Measurements from ENCODE around the gene LHX4.

The LHX4 gene

DNA sequence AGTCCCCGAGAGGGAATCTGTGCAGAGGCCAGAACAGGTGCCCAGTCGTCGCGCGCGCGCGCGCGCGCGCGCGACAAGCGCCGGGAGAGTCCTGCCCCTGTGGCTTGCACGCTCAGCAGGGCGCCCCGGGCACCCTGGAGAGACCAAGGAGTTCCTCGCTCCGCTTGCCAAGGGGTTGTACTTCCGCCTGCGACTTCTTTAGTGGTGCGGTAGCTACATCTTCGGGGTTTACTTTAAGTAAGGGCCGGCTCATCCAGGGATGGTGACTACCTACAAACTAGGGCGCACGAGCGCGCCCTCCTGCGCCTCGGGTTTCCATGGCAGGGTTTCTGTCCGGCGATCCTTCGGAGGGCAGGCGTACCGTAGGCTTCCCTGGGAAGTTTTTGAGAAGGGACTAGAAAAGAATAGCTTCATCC is 1.4 kb downstream of the LHX4 start:
- H3K4me3 ChIP-seq (ENCODE audit: low read depth, low read length) = peak overlapping the region; percentile 67
- TF ChIP-seq, protein P1, sequence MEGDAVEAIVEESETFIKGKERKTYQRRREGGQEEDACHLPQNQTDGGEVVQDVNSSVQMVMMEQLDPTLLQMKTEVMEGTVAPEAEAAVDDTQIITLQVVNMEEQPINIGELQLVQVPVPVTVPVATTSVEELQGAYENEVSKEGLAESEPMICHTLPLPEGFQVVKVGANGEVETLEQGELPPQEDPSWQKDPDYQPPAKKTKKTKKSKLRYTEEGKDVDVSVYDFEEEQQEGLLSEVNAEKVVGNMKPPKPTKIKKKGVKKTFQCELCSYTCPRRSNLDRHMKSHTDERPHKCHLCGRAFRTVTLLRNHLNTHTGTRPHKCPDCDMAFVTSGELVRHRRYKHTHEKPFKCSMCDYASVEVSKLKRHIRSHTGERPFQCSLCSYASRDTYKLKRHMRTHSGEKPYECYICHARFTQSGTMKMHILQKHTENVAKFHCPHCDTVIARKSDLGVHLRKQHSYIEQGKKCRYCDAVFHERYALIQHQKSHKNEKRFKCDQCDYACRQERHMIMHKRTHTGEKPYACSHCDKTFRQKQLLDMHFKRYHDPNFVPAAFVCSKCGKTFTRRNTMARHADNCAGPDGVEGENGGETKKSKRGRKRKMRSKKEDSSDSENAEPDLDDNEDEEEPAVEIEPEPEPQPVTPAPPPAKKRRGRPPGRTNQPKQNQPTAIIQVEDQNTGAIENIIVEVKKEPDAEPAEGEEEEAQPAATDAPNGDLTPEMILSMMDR (IDR thresholded peaks at IDR 0.05; ENCODE audit: low read depth, low read length, missing control alignments) = peak; percentile 12
- peak; percentile 5 for DNase-seq (ENCODE audit: low read depth)

DNA sequence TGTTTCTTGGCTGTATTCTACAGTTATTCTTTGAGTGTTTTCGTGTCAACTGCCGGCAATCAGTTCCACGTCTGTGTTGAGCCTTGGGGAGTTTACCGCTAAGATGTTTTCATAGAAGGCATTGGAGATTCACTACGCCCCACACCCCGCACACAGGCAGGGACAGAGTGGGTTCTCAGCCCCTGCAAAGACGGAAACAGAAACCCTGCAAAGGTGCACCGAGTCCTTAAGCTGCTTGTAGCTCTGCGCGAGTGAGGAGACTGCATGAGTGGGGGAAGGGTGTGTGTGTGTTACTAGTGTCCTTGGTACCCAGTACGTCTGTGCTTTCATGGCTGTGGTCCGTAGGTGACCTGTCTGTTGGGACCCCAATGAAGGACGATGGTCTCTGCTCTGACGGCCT is 1.9 kb downstream of the LHX4 start:
- no peak overlapping the region; the same call in 1 of the 2 replicates for H3K4me3 ChIP-seq (ENCODE audit: low read depth, low read length)
- no peak for DNase-seq (ENCODE audit: low read depth)
- TF ChIP-seq, protein P1 (IDR thresholded peaks at IDR 0.05; ENCODE audit: low read depth, low read length, missing control alignments) = no peak

DNA sequence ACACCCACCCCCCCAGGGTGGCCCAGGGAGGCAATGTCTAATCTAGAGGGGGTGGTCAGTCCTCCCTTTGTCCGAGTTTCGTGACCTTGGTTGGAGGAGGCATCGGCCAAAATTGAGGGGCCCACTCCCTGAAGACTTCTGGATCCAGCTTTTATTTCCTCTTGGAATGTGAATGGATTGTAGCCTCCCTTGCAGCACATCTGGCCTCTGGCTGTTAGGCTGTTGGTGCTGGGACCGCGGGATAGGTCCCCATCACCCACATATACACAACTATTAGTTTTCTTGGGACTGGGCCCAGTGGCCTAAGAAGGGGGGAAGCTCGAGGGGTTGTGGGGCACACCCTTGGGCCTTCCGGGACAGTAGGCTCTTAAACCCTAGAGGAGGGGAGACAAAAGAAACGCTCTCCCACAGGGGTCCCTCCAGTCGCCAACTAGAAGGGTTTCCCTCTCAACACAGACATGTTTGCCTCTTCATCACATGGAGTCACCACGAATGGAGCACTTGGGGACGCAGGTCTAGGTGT is 2.5 kb downstream of the LHX4 start:
- DNase-seq (ENCODE audit: low read depth) = no peak
- no peak overlapping the region for H3K4me3 ChIP-seq (ENCODE audit: low read depth, low read length)

DNA sequence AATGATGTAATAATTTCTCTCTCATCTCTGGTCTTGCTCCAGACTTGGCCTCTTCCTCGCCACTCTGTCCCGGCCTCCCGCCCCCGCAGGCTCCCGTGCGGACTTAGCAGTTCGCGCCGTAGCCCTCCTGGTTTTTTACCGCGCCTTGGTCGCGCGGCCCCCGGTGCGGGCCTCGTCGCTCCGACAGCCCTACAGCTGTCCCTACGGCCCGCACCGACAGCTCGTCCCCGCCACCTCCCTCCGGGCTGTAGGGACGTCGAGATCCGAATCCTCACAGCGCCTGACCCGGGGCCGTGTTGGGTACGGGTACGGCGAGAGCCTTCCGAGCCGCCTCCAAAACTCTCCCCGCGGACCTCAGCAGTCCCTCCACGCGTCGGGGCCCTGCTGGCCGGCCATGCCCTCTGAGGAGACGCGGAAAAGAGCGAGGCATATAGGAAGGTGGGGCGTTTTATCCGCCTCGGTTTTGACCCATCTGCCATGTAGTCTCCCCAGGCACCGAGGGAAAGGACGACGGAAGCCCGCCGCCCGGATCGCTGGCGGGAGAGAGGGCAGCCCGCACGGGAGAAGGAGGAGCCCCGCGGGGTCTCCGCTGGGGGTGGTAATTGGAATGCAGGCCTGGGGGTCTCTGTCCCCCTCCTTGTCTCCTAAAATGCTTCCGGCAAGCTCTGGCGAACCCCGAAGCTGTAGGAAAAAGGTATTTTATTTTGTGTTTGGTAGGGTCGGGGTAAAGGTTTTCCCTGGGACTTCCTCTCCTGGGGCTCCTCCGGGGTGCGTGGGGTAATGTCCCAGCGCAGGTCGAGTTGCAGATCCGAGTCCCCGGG is 3.3 kb downstream of the LHX4 start:
- no peak overlapping the region for H3K4me3 ChIP-seq (ENCODE audit: low read depth, low read length)
- DNase-seq (ENCODE audit: low read depth) = no peak
- TF ChIP-seq, protein P1 (IDR thresholded peaks at IDR 0.05; ENCODE audit: low read depth, low read length, missing control alignments) = no peak

More for the DNA sequence above, 2.5 kb downstream of the LHX4 start:
- TF ChIP-seq, protein P1 (IDR thresholded peaks at IDR 0.05; ENCODE audit: low read depth, low read length, missing control alignments) = no peak

DNA sequence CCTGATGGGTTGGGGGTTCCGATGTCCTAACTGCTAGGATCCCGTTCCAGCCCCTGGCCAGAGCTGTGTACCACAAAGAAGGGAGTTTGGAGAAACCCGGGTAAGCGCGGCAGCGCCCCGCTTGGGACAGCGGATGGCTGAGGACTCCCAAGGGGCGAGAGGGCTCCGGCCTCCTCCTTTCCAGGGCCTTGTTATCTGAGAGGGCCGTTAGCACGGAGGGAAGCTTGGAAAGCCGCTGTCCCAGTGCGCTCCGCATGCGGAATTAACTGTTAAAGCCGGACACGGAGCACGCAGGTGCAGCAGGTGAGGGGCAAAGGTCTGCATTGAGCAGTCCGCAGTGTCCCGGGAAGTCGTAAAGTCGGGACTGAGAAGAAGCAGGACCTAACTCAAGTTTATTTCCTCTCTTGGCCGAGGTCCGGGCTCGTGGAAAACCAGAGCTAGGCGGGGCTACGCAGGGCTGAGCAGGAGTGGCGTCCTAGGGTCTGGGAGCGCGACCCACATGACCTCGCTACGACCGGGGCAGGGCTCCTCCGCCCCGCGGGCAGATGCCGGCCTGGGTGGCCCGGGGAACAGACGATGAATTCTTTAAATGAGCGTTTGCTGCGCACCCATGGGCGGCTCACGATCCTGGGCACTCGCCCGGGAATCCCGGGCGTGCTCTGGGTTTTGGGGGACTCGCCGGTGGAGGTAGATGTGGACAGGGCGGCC is 4.5 kb downstream of the LHX4 start:
- no peak overlapping the region for H3K4me3 ChIP-seq (ENCODE audit: low read depth, low read length)
- DNase-seq (ENCODE audit: low read depth) = no peak
- TF ChIP-seq, protein P1 (IDR thresholded peaks at IDR 0.05; ENCODE audit: low read depth, low read length, missing control alignments) = no peak

DNA sequence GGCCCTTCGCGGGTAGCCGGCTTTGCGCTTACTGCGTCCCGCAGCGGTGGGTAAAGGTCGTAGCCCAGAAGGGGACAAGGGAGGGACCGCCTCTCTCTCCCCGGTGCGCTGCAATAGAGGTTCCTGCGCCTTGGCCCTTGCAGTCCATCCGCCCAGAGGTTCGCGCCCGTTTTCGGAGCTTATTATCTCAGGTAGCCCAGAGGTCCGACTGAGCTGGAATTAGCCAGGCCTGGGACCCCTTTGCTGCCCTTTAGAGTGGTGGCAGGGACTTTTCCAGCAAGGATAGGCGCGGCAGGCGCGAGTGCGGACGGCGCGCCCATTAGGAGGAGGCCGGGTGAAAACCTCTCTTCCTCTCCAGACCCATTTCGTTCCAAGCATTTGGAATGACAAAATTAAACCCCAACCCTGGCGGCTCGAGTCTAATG is 5.0 kb downstream of the LHX4 start:
- TF ChIP-seq, protein P1 (IDR thresholded peaks at IDR 0.05; ENCODE audit: low read depth, low read length, missing control alignments) = no peak
- H3K4me3 ChIP-seq (ENCODE audit: low read depth, low read length) = no peak overlapping the region
- no peak for DNase-seq (ENCODE audit: low read depth)

Data from GM12864 (cell line).